Activated CD4-positive, alpha-beta T cell treated with anti-CD3 and anti-CD28 coated beads for 24 hours (primary cell): ENCODE results near the gene COPE.
"Not testable (repeated sequence)": the region's sequence is repeated elsewhere in the genome, so short reads cannot be mapped to it uniquely, and the experiment has no call there.

Experiments
- DNase-seq, 2 donors: peaks; one replicate each; pipeline ENCODE4 v3.0.0-alpha.2; 2020; ENCODE audit warnings: low read depth in 2 of 2

Gene COPE

GRCh38 chr19:18940769-18941627 is 21.8 kb upstream of the COPE start, which contains the start of gene HOMER3:
Gene HOMER3 (minus strand): TSS chr19:18941217. CDS start chr19:18938982, 2,235 bp downstream.
- peak; percentile 57 to 69 for DNase-seq

- DNase-seq, result no peak
Measured at GRCh38 chr19:18939922-18940768, 21.0 kb upstream of the COPE start.

DNA sequence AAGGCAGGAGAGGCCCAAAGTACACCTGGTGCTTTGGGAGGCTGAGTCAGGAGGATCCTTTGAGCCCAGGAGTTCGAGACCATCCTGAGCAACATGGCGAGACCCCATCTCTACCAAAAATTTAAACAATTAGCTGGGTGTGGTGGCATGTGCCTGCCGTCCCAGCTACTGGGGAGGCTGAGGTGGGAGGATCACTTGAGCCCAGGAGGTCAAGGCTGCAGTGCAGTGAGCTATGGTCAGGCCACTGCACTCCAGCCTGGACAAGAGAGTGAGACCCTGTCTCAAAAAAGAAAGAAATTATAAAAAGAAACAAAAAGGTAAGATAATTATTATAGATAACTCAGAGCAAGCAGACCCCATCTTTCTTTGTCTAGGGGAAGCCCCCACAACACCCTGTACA is 20.0 kb upstream of the COPE start:
- DNase-seq, result no peak

- no peak for DNase-seq
Measured at GRCh38 chr19:18933297-18933696, 14.1 kb upstream of the COPE start.

GRCh38 chr19:18932216-18932841 is 13.1 kb upstream of the COPE start:
- DNase-seq, result peak; percentile 82 to 87

DNA sequence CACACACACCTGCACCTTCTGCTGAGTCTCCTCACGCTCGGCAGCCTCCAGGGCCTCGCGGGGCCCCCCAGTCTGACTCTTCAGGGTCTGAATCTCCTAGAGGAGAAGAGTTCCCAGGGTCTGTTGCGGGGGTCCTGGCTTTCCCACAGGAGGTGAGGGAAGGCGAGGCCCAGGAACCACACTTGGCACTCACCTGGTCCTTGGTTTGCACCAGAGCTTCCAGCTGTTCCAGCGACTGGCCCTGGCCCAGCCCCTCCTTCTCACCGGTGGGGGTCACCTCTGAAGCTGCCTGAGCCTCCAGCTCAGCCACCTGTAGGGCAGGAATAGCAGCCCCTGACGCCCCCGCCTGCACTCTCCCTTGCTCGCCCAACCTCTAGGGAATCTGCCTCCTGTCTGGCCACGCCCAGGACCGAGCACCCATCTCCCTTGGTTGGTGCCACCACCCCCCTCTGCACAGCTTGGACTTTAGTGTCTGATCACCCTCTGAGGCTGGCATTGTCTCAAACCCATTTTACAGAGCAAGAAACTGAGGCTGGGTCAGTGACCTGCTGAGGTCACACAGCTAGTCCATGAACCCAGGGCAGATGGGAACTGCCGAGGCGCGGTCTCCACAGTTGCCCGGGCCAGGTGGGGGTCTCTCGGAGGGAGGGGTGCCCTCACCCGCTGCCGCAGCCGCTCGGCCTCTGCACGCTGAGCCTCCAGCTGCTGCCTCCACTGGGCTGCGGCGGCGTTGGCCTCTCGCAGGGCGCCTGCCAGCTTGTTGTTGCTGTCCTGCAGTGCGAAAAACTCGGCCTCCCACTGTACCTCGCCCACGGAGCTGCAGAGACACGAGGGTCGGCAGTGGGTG is 12.4 kb upstream of the COPE start:
- no peak for DNase-seq

DNA sequence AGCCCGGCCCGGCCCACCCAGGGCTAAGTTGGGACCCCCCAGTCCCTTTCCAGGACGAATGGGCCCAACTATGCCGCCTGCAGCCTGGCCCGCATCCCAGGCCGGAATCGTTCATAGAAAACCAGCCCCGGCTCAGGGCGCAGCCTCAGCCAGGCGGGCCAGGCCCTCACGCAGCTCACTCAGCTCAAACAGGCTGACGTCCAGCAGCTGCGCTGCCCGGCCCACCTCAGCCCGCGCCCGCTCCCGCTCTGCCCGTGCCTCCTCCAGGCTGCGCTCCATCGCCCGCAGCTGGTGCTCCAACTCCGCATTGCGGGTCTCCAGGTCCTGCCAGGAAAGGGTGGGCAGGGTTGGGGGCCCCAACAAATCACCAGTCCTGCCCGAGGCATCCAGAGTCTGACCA is 10.1 kb upstream of the COPE start:
- no peak for DNase-seq

GRCh38 chr19:18928018-18928805 is 9.0 kb upstream of the COPE start:
- DNase-seq, result no peak

DNA sequence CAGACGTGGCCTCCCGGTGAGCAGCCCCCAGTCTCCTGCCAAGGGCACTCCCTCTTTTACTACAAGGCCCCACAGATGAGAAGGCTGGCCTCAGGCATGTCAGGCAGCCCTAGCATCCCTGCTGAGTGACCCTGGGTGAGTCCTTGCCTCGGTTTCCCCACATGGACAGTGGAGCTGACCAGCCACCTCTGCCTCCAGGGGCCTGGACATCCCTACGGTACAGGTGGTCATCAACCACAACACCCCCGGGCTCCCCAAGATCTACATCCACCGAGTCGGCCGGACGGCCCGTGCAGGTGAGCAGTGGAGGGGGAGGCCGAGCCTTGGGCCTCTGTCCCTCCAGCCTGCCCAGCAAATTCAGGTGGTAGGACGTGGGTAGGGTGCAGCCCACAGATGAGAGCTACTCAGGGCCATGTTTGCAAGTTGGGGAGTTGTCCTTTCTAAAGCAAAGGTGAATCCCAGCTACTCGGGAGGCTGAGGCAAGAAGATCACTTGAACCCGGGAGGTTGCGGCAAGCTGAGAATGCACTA is 5.6 kb upstream of the COPE start:
- DNase-seq, result no peak

DNA sequence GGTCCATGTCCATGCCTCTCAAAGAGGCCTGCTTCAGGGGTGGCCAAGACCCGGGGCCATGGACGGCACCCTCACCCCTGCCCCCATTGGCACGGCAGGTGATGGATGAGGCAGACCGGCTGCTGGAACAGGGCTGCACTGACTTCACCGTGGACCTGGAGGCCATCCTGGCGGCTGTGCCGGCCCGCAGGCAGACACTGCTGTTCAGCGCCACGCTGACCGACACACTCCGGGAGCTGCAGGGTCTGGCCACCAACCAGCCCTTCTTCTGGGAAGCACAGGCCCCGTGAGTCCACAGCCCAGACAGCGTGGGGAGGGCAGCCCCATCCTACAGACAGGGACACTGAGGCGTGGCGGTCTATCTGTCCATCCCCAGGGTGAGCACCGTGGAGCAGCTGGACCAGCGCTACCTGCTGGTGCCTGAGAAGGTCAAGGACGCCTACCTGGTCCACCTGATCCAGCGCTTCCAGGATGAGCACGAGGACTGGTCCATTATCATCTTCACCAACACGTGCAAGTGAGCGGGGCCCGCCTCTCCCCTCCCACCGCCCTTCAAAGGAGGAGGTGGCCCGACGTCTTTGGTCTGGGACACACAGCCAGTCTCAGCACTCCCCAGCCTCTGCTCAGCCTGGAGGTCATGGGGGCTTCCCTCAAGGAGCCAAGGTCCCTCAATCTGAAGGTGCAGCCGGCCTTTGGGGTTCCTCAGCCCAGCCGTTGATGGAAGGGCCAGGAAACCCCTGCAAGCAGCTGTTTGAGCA is 3.2 kb upstream of the COPE start:
- no peak for DNase-seq

DNA sequence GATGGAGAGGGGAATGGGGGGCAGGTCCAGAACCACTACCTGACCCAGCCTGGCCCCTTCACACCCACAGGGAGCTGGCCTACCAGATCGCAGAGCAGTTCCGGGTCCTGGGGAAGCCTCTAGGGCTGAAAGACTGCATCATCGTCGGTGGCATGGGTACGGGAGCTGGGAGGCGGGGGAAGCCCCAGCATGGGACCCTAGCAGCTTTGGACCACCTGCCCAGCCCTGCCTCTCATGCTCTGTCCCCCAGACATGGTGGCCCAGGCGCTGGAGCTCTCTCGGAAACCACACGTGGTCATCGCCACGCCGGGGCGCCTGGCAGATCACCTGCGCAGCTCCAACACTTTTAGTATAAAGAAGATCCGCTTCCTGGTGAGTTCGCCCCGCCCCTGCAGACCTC is 2.4 kb upstream of the COPE start:
- DNase-seq, result no peak

DNA sequence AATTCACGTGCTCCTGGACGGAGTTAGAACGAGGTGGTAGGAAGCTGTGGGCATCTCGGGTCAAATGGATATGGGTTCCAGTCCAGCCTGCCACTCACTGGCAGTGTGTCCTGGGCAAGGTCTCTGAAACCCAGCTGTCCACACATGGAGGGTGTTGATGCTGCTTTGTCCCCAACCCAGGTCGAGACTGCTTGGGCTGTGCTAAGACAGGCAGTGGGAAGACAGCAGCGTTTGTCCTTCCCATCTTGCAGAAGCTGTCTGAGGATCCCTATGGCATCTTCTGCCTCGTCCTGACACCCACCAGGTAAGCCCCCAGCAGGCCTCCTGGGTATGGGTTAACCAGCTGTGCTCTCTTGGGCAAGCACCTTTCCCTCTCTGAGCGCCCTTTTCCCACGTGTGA is 1.2 kb upstream of the COPE start:
- no peak for DNase-seq

DNA sequence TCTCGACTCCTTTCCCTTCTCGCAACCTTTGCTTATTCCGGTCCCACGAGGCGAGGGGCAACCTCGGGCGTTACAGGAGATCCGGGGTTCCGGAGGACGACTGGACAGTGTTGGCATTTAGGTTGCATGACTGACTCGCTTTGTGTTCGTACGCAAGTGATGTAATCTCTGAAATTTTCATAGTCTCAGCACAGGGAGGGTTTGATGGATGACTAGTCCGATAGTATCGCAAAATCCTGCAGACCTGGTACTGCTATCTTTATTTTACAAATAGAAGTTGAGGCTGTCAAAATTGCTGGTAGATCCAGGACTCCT is 670 bp upstream of the COPE start:
- no peak for DNase-seq

GRCh38 chr19:18917593-18917992 is 1.6 kb downstream of the COPE start:
- not testable (repeated sequence) for DNase-seq

GRCh38 chr19:18915639-18916038 is 3.5 kb downstream of the COPE start:
- DNase-seq, result no peak

DNA sequence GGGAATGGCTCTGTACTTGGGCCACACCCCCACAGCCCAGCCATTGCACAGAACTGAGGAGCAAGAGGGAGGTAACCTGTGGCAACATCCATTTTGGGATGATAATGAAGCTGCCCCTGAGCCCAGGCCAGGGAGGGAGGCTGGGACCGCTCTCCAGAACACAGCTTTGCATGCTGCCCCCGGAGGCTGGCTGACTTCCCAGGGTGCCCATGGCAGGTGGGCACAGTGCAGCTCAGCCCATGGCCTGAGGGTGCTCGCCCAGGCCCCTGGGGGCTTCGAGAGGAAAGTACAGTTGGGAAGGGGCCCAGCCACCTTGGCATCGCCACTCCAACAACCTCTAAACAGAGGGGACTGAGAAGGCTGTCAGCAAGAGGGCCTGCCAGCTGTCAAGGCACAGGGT is 5.7 kb downstream of the COPE start:
- DNase-seq, result no peak

DNA sequence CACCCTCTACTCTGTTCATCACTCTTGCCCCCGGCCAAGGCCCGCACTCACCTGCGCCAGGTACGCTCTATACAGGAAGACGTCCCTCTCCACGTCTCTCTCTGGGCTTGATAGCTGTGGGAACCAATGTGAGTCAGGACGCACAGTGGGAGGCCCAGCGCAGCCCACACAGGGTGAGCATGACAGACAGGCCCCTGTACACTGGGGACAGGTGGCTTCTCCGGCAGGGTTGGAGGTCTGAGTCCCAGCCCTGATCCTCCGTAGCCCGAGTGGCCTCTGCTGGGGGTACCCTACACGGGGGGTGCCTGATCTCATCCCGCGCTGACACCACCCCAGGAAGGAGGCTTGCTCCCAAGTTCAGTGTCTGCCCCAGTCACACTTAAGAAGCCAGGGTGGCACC is 6.3 kb downstream of the COPE start:
- no peak for DNase-seq

DNA sequence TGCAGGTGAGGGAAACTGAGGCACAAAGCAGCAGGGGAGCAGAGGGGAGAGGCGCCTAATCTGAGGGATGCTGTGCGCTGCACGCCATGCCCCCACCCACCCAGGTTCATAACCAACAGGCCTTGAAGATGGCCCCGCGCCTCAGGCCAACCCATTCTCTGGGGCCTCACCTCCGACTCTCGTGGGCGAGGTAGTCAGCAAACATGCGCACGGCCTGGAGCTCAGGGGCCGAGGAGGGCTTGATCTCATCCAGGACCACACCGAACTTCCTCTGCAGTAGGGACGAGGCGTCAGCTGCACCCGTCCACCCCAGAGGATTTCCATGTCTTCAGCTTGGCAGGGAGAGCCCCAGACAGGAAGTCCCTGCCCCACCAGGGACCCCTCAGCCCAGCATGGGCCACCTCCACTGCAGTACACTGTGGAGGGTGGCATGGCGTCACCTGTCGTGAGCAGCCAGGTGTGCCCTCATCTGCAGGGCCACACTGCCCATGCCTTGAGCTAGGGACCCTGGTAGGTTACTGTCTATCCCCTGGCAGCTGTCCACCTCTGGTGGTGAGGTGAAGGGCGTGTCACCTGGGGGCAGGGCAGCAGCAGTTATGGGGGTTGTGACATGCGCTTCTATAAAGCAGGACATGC is 8.3 kb downstream of the COPE start:
- DNase-seq, result no peak

DNA sequence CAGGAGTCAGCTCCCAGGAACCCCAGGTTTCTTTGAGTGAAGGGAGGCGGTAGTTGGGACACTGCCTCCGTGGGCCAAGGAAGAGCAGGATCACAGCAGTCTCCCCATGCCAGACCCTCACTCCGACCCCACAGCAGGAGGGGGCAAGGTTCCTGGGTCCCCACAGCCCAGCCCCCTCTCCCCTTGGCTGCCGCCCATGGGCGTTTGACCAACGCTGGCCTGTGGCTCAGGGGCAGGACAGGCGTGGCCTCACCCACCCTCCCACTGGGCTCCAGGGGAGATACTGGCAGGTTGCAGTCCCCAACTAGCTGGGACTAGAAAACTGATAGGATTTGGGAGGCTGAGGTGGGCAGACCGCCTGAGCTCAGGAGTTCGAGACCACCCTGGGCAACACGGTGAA is 9.2 kb downstream of the COPE start:
- DNase-seq, result no peak
